Stimulated activated CD8-positive, alpha-beta memory T cell treated with anti-CD3 and anti-CD28 coated beads, Interleukin-4, amount 100 ng/mL, for 1 hour (primary cell): ENCODE measurements around the gene DDX10.
"Not testable (repeated sequence)": the region's sequence is repeated elsewhere in the genome, so short reads cannot be mapped to it uniquely, and the experiment has no call there.

Experiments used
- DNase-seq, 2 donors: peaks; one replicate each; pipeline ENCODE4 v3.0.0-alpha.2; 2020; ENCODE audit warnings: low read depth in 2 of 2, low spot score in 1 of 2

The DDX10 gene

DNA sequence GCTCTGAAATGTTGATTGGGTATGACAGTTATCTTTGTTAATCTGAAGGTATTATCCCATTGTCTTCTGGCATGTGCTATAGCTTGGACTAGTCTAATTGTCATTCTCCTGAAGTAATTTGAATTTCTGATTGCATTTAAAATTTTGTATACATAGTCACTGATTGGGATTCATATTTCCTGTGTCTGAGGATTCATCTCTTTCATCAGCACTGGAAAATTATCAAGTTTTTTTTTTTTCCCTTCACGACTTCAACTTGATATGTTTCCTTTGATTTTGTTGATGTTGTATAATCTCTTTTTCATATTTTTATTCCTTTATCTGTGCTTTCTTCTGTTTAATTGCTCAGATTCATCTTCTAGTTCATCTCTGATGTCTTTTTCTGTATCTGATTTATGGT, 104.1 kb downstream of the DDX10 start:
- DNase-seq: no peak

DNA sequence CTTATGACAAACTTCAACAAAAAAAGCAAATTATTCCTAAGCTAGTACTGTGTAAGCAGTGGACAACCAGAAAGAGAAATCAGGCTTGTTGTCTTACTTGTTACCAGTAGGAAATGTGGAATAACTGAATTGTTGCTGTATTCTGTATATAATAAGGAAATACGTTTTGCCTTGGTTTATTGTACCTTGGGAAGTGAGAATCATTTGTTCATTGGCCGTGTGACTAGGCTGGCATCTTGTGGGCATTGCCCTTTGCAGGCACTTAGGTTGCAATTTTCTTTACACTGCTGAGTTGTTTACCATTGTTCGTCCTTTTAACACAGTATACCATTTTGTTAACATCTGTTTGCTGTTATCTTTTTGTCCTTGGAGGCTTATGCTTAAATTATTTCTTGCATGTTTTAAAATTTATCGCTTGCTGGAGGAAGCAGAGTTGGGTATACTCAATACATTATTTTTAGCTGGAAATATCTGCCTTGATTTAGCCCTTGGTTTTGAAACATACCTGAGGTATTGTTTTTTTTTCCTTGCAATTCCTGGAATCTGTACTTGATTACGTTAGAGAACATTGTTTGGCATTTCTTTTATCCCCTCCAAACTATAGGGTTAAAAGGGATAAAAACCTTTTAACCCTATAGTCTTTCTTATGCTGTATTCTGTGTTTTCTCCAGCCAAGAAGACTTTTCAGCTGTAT, 109.3 kb downstream of the DDX10 start:
- DNase-seq: no peak

DNA sequence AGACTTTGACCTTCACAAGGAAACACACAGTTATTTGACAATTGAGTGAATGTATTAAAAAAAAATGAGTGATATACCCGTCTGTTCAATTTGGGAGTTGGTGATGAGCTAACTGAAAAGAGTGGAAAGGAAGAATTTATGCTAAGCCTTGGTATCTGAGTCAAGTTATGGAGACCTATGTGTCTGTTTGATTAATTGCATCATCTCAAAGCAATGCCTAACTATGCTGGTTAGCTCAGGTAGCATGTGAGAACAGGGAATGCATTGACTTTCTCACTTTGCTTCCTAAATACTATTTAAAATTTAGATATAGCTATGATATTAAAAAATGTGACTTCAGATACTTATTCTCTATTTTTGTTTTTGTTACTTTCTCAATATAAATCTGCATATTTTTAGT, 110.5 kb downstream of the DDX10 start:
- no peak for DNase-seq

GRCh38 chr11:108779147-108779546, 114.3 kb downstream of the DDX10 start:
- not testable (repeated sequence) for DNase-seq

DNA sequence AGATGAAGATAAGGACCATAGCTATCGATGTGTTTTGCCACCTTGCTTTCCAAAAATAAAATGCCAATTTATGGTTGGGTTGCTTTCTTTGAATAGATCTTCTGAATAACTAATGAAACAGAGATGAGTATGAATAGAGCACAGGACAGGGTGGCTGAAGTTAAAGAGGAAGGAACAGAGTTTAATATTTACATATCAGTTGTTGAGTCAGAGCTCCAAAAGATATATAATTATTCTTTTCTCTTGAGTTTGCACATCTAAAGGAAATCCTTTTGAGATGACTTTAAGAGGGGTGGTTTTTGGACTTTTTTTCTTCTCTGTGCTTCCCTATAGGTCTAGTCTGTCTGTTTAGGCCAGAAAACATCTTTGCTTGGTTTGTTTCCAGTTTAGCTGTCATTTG, 115.2 kb downstream of the DDX10 start:
- DNase-seq: no peak

GRCh38 chr11:108781946-108782345, 117.1 kb downstream of the DDX10 start:
- no peak for DNase-seq

DNA sequence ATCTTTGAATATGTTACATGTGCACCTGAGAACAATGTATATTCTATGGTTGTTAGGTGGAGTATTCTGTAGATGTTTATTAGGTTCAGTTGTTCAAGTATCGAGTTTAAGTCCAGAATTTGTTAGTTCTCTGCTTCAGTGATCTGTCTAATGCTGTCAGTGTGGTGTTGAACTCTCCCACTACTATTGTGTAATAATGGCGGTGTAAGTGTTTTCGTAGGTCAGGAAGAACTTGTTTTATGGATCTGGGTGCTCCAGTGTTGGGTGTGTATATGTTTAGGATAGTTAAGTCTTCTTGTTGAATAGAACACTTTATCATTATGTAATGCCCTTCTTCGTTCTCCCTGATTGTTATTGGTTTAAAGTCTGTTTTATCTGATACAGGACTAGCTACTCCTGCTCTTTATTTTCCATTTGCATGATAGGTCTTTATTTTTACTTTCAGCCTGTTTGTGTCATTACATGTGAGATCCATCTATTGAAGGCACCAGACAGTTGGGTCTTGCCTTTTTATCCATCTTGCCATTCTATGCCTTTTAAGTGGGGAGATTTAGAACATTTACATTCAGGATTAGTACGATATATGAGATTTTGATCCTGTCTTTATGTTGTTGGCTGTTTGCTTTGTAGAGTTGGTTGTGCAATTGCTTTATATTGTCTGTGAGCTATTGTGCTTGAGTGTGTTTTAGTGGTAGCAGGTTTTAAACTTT, 121.6 kb downstream of the DDX10 start:
- no peak for DNase-seq

- no peak for DNase-seq
Observed at GRCh38 chr11:108787105-108787504, 122.2 kb downstream of the DDX10 start.

DNA sequence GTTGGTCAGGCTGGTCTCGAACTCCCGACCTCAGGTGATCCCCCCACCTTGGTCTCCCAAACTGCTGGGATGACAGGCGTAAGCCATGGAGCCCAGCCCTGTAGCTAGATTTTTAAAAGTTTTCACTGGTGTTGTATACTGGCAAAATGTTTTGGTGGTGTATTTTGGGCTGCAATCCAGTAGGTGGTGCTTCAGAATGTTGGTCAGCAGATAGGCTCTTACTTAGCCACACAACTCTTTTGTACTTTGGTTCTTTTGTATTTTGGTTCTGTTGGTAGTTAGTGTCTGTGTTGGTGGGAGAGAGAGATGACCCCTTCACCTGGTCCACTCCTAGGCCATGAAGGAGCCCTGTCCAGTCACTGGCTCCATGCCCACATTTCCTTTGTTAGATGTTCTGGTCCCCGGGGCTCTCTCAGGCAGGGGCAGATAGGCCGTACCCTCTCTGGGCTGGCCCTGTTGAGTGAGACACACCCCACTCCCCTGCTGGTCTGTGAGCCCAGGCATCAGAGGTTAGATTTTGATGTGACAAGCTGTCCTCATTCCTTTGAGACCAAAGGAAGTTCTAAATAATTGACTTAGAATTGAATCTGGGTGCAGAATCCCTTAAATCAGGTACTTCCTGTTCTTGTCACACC, 123.8 kb downstream of the DDX10 start:
- no peak for DNase-seq

- no peak for DNase-seq
Observed at GRCh38 chr11:108790501-108791299, 125.8 kb downstream of the DDX10 start.

- no peak for DNase-seq
Observed at GRCh38 chr11:108793138-108793537, 128.3 kb downstream of the DDX10 start.

- no peak for DNase-seq
Observed at GRCh38 chr11:108793611-108794010, 128.7 kb downstream of the DDX10 start.

DNA sequence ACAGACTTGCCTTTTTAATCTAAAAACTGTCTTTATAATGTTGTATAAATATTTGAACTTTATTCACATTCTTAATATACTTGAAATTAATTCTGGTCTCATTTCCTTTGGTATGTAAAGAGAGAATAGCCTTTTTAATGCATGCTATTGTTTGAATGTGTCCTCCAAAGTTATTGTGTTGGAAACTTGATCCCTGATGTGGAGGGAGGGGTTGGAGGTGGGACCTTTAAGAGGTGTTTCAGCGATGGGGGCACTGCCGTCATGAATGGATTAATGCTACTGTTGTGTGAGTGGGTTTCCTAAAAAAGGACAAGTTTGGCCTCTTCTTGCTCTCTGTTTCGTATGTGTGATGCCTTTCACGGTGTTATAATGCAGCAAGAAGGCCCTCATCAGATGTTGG, 131.7 kb downstream of the DDX10 start:
- no peak for DNase-seq

GRCh38 chr11:108797578-108798100, 132.8 kb downstream of the DDX10 start:
- DNase-seq: no peak

DNA sequence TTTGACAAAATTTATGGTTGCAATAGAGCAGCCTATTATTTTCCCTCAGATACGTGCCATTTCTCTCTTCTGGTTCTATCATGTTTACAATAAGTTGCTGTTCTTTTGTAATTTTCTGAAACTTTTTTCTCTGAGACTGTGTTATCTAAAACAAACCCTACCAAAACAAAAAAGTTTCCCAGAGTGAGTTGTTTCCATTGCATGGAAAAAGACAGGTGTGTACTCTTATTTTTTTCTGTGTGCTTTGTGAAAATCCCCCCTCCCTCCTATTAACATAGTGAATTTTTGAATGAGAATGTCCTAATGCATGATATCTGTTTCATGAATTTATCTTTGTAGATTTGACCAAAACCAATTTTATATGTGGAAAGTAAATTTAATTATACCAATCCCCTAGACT, 137.6 kb downstream of the DDX10 start:
- DNase-seq: no peak

GRCh38 chr11:108803776-108804175, 138.9 kb downstream of the DDX10 start:
- DNase-seq: no peak

DNA sequence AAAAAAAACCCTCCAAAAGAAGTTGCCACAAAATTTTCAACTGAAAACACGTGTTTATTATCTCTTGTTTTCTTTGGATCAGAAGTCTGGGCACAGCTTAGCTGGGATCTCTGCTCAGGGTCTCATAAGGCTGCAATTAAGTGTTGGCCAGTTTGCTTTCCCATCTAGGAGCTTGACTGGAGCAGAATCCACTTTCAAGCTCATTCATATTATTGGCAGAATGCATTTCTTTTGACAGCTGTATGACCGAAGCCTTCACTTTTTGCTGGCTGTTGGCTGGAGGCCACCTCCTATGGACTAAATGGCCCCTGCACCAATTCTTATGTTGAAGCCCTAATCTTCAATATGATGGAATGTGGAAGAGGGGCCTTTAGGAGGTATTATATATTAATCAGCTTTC, 139.6 kb downstream of the DDX10 start:
- no peak for DNase-seq

- no peak for DNase-seq
Observed at GRCh38 chr11:108805030-108805429, 140.2 kb downstream of the DDX10 start.

DNA sequence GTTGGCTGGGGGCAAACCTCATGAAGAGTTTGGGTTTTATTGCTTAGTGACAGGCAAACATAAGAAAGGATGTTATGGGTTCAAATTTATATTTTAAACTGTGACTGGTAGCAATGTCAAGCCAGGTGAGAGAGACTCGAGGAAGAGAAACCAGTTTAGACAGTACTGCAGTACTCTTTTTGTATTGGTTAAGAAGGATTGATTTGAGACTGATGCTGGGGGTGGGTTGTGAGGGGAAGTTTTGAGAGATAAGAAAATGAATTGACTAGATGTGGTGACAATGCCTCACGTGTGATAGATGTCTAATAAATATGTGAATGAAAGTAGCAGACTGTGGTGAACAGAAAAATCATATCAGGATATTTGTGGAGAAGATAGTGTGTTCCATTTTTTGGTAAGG, 142.4 kb downstream of the DDX10 start:
- no peak for DNase-seq

- DNase-seq: no peak
Observed at GRCh38 chr11:108813086-108813485, 148.2 kb downstream of the DDX10 start.

- no peak for DNase-seq
Observed at GRCh38 chr11:108817976-108818375, 153.1 kb downstream of the DDX10 start.
